ENCODE results near the gene GPATCH3.
"Not testable (repeated sequence)": the region's sequence is repeated elsewhere in the genome, so short reads cannot be mapped to it uniquely, and the experiment has no call there.

The GPATCH3 gene

DNA sequence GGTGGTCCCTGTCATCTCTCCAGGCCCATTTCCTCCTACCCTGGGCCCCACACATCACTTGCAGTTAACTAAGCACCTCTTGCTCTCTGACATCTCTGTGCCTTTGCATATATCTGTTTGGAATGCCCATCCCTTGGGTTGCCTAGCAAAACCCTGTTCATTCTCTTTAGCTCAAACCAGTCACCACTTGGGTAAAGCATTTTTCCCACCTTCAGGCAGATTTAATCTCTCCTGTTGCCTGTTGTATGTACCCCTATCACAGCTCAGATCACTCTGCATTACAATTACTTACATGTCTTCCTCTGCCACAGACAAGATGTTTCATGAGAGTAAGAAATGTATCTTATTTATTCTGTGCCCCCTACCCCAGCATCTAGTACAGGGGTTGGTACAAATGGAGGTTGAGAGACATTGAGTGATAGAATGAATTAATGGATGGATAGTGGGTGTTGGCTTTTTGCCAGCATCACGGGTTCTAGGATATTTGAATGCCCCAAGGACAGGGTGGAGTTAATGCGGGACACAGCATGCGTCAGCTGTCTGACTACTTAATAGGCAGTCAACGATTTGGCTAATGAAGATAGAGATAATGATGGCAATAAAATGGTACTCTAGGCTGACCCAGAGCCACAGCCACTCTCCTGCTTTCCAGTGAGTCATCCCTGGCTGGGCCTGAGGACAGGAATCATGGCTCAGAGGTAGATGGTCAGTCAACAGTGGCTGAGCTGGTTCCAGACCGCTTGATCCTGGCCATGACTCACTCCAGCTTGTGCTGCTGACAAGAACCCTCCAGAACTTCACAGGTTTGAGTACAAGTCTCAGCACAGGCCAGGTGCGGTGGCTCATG, 7.0 kb upstream of the GPATCH3 start:
- Histone ChIP-seq H3K4me3 (ENCODE audit: low read length) (no peak overlapping the region), H3K4me1 (ENCODE audit: insufficient read depth, low read length) (no peaks in the 10 kb centered on the region), H3K36me3 (ENCODE audit: insufficient read depth, low read length) (no peaks in the 10 kb centered on the region), H2AFZ (ENCODE audit: low read depth, low read length) (no peak overlapping the region), H3K9me3 (ENCODE audit: low read length) (no peaks in the 10 kb centered on the region), H3K27me3 (ENCODE audit: insufficient read depth, low read length) (peaks cover 19% of the 10 kb centered on the region)

DNA sequence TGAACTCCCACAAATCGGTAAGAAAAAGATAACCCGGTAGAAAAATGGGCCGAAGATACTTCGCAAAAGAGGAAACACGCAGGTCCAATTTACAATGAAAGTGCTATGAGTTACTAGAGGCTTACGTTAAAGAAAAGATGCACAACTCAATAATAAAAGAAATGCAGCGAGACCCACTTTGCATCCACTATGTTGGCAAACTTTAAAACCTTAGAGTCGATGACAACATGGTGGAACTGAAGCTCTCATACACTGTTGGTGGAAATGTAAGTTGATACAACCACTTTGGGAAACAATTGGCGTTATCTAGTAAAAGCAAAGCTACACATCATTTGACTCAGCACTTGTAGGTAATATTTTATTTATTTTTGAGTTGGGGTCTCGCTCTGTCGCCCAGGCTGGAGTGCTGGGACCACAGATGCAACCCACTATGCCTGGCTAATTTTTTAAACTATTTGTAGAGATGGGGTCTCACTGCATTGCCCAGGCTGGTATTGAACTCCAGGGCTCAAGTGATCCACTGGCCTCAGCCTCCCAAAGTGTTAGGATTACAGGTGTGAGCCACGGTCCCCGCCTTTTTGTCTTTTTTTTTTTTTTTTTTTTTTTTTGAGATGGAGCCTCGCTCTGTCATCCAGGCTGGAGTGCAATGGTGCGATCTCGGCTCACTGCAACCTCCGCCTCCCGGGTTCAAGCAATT, 696 bp upstream of the GPATCH3 start:
- Histone ChIP-seq H3K9me3 (ENCODE audit: low read length) (no peaks in the 10 kb centered on the region), H2AFZ (ENCODE audit: low read depth, low read length) (peak overlapping the region; percentile 97), H3K27me3 (ENCODE audit: insufficient read depth, low read length) (no peaks in the 10 kb centered on the region), H3K4me3 (ENCODE audit: low read length) (peak overlapping the region; percentile 93), H3K36me3 (ENCODE audit: insufficient read depth, low read length) (peaks cover 7% of the 10 kb centered on the region), H3K4me1 (ENCODE audit: insufficient read depth, low read length) (peaks cover 14% of the 10 kb centered on the region)

DNA sequence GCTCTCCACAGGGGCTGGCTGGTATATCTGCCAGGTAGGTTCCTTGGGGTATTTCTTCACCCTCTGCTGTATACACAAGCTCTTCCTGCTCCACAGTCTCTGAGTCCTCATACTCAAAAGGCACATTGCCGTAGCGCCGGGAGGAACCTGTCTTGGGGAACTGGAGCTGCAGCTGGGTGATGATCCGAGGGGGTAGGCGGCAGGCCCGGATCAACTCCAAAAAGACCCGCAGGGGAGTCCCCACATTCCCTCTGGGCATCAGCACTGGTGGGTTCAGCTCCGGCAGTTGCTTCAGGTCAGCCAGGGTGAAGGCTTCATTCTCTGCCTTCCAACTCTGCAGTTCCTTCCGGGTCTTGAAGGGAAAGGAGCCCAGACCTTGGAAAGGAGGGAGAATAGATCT, 2.9 kb downstream of the GPATCH3 start:
- no peaks in the 10 kb centered on the region for H3K27me3 ChIP-seq (ENCODE audit: insufficient read depth, low read length)
- no peak overlapping the region for H2AFZ ChIP-seq (ENCODE audit: low read depth, low read length)
- no peaks in the 10 kb centered on the region for H3K9me3 ChIP-seq (ENCODE audit: low read length)
- no peak overlapping the region for H3K4me3 ChIP-seq (ENCODE audit: low read length)
- peaks cover 34% of the 10 kb centered on the region for H3K36me3 ChIP-seq (ENCODE audit: insufficient read depth, low read length)
- H3K4me1 ChIP-seq (ENCODE audit: insufficient read depth, low read length) = peaks cover 14% of the 10 kb centered on the region

DNA sequence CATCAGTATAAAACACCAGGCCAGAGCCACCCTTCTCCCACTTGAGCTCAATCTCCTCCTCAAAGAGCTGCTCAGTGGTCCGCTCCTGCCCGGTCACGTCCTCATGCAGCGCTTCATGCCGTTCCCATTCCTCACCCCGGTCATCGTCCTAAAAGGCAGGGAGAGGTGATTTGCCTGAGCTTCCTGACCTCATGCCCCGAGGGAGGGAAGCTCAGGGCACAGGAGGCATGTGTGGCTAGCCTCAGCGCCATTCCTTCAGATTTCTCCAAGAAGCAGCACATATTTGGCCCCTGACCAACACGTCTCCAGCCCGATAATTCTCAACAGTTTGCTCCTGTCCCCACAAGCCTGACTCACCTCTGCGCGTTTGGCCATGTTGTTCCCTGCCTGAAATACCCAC, 6.0 kb downstream of the GPATCH3 start:
- peaks cover 14% of the 10 kb centered on the region for H3K4me1 ChIP-seq (ENCODE audit: insufficient read depth, low read length)
- H2AFZ ChIP-seq (ENCODE audit: low read depth, low read length) = no peak overlapping the region
- no peaks in the 10 kb centered on the region for H3K27me3 ChIP-seq (ENCODE audit: insufficient read depth, low read length)
- no peaks in the 10 kb centered on the region for H3K9me3 ChIP-seq (ENCODE audit: low read length)
- no peak overlapping the region for H3K4me3 ChIP-seq (ENCODE audit: low read length)
- H3K36me3 ChIP-seq (ENCODE audit: insufficient read depth, low read length) = peaks cover 38% of the 10 kb centered on the region

DNA sequence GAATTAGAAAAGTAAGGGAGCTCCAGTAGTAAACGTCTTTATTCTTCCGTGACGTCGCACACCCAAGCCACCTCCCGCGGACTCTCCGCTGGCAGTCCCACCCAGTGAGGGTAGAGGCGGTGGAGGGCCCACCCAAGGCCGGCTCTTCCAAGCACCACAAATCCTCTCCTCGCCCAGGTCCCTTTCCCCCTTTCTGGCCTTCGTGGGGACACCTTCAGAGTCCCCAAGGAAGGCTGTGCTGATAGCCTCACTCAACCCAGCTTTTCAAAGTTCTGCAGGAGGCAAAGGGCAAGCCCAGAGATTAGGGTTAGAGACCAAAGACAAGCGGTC, 9.8 kb downstream of the GPATCH3 start:
- no peaks in the 10 kb centered on the region for H3K27me3 ChIP-seq (ENCODE audit: insufficient read depth, low read length)
- no peaks in the 10 kb centered on the region for H3K9me3 ChIP-seq (ENCODE audit: low read length)
- peaks cover 15% of the 10 kb centered on the region for H3K4me1 ChIP-seq (ENCODE audit: insufficient read depth, low read length)
- peak overlapping the region; percentile 83 for H3K4me3 ChIP-seq (ENCODE audit: low read length)
- H2AFZ ChIP-seq (ENCODE audit: low read depth, low read length) = peak overlapping the region; percentile 63
- H3K36me3 ChIP-seq (ENCODE audit: insufficient read depth, low read length) = peaks cover 50% of the 10 kb centered on the region

DNA sequence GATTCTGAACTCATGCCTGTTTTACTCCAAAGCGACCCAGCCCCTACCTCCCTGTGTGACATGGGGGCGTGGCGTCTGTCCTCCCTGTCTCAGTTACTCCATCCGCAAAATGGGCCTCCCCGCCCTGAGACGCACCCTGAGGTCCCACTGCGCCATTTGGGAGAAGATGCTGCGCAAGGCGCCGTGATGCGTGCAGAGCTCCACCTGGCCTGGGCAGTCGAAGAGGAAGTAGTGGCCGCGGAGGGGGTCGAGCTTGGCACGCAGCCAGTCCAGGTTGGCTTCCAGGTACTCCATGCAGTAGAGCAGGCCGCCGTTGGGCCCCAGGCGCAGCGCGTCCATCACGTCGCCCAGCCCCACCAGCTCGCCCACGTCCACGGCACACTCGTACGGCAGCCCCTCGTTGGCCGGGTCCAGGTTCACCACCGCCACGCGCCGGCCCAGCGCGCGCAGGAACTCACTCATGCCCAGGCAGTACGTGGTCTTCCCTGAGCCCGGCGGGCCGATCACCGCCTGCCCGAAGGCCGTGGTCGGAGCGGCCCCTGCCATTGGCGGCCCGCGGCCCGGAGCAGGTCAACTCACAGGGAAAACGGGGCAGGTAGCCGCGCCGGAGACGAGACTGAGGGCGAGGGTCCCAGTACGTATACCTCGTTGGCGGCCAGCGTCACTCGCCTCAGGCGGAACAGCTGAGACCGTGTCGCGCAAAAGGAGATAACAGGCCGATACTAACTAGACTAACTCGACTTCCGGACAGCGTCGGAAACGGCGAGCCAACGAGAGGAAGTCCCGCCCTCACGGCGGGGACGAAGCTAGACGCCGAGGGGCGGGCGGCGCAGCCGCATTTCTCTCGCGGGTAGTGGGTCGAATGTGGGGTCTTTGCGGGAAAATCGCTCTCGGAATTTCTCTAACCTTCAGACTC, 10.5 kb downstream of the GPATCH3 start, which contains the start of gene GPN2:
GPN2 (minus strand) TSS at position 733 of the 916 bp plus-strand sequence; CDS start at position 546, 187 bp downstream.
- H3K4me3 ChIP-seq (ENCODE audit: low read length) = peak within 1 kb of the TSS; percentile 83
- peaks cover 49% of the 10 kb centered on the region for H3K36me3 ChIP-seq (ENCODE audit: insufficient read depth, low read length)
- no peaks in the 10 kb centered on the region for H3K27me3 ChIP-seq (ENCODE audit: insufficient read depth, low read length)
- peak within 1 kb of the TSS; percentile 63 for H2AFZ ChIP-seq (ENCODE audit: low read depth, low read length)
- H3K4me1 ChIP-seq (ENCODE audit: insufficient read depth, low read length) = peaks cover 15% of the 10 kb centered on the region
- H3K9me3 ChIP-seq (ENCODE audit: low read length) = no peaks in the 10 kb centered on the region

DNA sequence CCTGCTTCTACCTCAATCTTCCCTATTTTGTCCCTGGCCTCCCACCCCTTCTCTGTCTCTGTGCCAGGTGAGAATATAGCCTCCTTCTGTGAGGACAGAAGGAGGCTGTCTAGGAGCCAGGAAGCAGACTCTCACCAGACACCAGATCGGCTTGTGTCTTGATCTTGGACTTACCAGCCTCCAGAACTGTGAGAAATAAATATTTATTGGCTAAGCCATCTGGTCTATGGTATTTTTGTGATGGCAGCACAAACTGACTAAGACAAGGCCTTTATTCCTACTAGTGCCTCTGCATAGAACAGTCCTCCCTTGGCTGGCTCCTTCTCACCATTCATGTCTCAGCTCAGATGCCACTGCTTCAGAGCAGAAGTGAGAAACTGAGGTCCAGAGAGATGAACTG, 12.0 kb downstream of the GPATCH3 start:
- H3K9me3 ChIP-seq (ENCODE audit: low read length) = no peaks in the 10 kb centered on the region
- no peak overlapping the region for H3K4me3 ChIP-seq (ENCODE audit: low read length)
- H3K36me3 ChIP-seq (ENCODE audit: insufficient read depth, low read length) = peaks cover 53% of the 10 kb centered on the region
- H2AFZ ChIP-seq (ENCODE audit: low read depth, low read length) = no peak overlapping the region
- peaks cover 15% of the 10 kb centered on the region for H3K4me1 ChIP-seq (ENCODE audit: insufficient read depth, low read length)
- H3K27me3 ChIP-seq (ENCODE audit: insufficient read depth, low read length) = no peaks in the 10 kb centered on the region

DNA sequence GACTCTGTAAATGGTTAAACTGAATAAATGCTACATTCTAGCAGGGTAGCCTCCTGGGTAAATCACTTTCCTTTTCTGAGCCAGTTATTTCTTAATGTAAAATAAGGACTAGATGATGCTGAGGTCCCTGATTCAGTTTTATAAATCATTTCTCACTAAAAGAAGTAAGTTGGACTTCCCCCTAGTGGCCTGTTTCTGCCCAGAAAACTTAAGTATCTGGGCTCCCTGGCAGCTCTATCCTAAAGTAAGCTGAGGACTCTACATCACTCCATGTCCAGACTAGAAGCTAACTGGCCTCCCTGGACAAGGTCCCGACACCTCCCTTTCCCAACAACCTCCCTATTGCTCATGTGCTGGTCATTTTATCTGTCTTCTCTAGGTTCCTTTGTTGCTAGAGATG, 13.1 kb downstream of the GPATCH3 start:
- Histone ChIP-seq H3K27me3 (ENCODE audit: insufficient read depth, low read length) (no peaks in the 10 kb centered on the region), H3K9me3 (ENCODE audit: low read length) (no peaks in the 10 kb centered on the region), H3K4me3 (ENCODE audit: low read length) (no peak overlapping the region), H2AFZ (ENCODE audit: low read depth, low read length) (no peak overlapping the region), H3K4me1 (ENCODE audit: insufficient read depth, low read length) (peaks cover 15% of the 10 kb centered on the region), H3K36me3 (ENCODE audit: insufficient read depth, low read length) (peaks cover 53% of the 10 kb centered on the region)

DNA sequence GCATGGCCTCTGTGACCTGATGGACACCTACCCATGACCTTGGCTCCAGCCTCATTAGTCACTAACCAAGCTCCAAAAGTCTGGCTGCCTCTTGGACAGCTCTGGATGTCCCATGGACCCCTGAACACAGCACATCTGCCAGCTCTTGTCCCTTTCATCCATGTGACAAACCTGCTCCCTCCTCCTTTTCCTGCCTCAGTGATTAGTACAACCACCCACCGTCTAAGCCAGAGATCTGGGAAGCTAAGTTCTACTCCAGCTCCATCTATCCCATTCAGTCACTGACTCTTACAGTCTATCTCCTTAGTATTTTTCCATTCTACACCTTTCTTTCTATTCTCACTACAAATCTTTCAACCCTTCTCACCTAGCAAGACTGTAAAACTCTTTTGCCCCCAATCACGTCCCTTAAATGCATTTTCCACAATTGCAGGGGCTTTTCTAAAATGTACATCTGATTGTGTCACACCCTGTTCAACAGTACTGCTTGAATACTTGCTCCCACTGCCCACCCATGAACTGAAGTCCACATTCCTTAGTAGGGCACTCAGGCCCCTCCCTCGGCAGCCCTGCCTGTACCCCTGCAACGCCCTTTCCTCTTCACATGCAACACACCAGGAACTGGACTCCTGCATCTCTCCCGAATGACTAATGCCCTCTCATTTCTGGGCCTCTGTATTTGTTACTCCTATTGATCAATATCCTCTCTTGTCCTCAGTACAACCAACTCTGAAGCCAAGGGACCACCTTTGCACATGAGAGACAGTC, 17.4 kb downstream of the GPATCH3 start:
- Histone ChIP-seq H3K9me3 (ENCODE audit: low read length) (no peaks in the 10 kb centered on the region), H2AFZ (ENCODE audit: low read depth, low read length) (no peak overlapping the region), H3K4me1 (ENCODE audit: insufficient read depth, low read length) (no peaks in the 10 kb centered on the region), H3K4me3 (ENCODE audit: low read length) (no peak overlapping the region), H3K36me3 (ENCODE audit: insufficient read depth, low read length) (peaks cover 62% of the 10 kb centered on the region), H3K27me3 (ENCODE audit: insufficient read depth, low read length) (no peaks in the 10 kb centered on the region)

DNA sequence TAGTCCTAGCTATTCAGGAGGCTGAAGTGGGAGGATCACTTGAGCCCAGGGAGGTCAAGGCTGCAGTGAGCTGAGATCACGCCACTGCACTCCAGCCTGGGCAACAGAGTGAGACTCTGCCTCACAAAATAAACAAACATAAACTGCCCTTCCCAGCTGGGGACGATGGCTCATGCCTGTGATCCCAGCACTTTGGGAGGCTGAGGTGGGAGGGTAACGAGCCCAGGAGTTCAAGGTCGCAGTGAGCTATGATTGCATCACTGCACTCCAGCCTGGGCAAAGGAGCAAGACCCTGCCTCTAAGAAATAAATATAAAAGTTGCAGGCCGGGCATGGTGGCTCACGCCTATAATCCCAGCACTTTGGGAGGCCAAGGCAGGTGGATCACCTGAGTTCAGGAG, 18.7 kb downstream of the GPATCH3 start:
- H3K4me3 ChIP-seq (ENCODE audit: low read length); H3K27me3 ChIP-seq (ENCODE audit: insufficient read depth, low read length); H3K9me3 ChIP-seq (ENCODE audit: low read length); H2AFZ ChIP-seq (ENCODE audit: low read depth, low read length); H3K4me1 ChIP-seq (ENCODE audit: insufficient read depth, low read length): not testable (repeated sequence)
- peaks cover 64% of the 10 kb centered on the region for H3K36me3 ChIP-seq (ENCODE audit: insufficient read depth, low read length)

DNA sequence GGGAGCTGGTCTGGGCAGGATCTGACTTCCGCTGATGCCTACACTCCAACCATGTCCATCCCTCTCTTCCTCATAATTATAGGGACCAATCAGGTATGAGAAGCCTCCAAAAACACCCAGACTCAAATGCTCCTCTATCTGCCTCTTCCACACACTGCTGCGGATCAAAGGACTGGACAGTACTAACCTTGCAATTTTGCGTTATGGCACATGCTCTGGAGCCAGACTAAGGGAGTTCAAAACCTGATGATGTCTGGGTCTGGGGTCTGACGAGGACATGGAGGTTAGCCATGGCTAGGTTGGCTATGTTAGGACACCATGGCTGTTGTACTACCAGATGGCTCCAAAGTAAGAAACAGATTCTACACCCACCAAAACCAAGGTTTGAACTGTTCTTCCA, 20.5 kb downstream of the GPATCH3 start:
- Histone ChIP-seq H3K36me3 (ENCODE audit: insufficient read depth, low read length) (peaks cover 53% of the 10 kb centered on the region), H3K27me3 (ENCODE audit: insufficient read depth, low read length) (no peaks in the 10 kb centered on the region), H3K4me3 (ENCODE audit: low read length) (no peak overlapping the region), H3K4me1 (ENCODE audit: insufficient read depth, low read length) (no peaks in the 10 kb centered on the region), H2AFZ (ENCODE audit: low read depth, low read length) (no peak overlapping the region), H3K9me3 (ENCODE audit: low read length) (no peaks in the 10 kb centered on the region)

DNA sequence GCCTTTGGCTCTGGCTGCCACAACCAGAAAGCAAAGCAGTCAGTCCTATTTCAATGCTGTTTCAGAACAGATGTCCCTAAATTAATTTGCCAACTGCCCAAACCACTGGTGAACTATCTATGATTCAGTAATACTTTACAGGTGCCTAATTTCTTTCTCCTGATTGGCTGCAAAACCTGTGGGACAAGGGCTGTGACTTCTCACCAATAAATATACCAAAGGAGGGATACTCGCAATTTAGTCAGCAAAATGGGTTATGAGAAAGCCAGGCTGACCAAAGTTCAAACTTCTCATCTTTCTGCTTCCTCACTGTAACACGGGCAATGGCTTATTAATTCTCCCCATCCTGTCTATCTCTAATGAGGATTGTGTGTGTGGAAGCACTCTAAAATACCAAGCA, 22.9 kb downstream of the GPATCH3 start:
- no peak overlapping the region for H2AFZ ChIP-seq (ENCODE audit: low read depth, low read length)
- H3K27me3 ChIP-seq (ENCODE audit: insufficient read depth, low read length) = no peaks in the 10 kb centered on the region
- H3K4me3 ChIP-seq (ENCODE audit: low read length) = no peak overlapping the region
- H3K4me1 ChIP-seq (ENCODE audit: insufficient read depth, low read length) = no peaks in the 10 kb centered on the region
- H3K9me3 ChIP-seq (ENCODE audit: low read length) = no peaks in the 10 kb centered on the region
- H3K36me3 ChIP-seq (ENCODE audit: insufficient read depth, low read length) = peaks cover 30% of the 10 kb centered on the region

Measured in neuron (in vitro differentiated cells).